ENCODE measurements around the gene ASB1.

ASB1 gene

DNA sequence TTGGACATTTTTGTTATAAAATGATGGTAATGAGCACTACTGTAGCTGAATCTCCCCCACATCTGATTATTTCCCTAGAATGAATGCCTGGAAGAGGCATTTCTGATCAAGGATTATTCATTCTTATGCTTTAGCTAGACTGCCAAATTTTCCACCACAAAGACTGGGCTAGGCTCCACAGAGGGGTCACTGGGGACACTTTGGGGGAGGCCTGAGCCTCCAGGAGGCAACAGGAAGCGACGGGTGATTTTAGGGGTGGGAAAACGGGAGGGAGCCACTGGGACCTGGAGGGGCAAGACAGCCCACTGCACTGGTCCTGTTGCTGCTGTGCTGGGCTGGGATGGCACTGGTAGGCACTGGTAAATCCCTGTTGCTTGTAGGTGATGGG is 2.4 kb upstream of the ASB1 start:
- no peak overlapping the region for H3K27ac ChIP-seq (ENCODE audit: low read length)
- no peaks in the 10 kb centered on the region for H3K27me3 ChIP-seq (ENCODE audit: control insufficient read depth in 1 of 2, insufficient read depth in 2 of 2, low read length in 2 of 2)
- H3K9ac ChIP-seq (ENCODE audit: low read length in 2 of 2) = no peak overlapping the region
- no peaks in the 10 kb centered on the region for H3K9me3 ChIP-seq (ENCODE audit: control insufficient read depth in 2 of 2, low read length in 2 of 2)
- no peaks in the 10 kb centered on the region for H3K36me3 ChIP-seq (ENCODE audit: control insufficient read depth in 2 of 2, insufficient read depth in 2 of 2, low read length in 2 of 2)
- H3K4me3 ChIP-seq (ENCODE audit: low read length in 2 of 2) = no peak overlapping the region
- H3K4me1 ChIP-seq (ENCODE audit: control insufficient read depth, insufficient read depth, low read length) = peaks cover 22% of the 10 kb centered on the region

DNA sequence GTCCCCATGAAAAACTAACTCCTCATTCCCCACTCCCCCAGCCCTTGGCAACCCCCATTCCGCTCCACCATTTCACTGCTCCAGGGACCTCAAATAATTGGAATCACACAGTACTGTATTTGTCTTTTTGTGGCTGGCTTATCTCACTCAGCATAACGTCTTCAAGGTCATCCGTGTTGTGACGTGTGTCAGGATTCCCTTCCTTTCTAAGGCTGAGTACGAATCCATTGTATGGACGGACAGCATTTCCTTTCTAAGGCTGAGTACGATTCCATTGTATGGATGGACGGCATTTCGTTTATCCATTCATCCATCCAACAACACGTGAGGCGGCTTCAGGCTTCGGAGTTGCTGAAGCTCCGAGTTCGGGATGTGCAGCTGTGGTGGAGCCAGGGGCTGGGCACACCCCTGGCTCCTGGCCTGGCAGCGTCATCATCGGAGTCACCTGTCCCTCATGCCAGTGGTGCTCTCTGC is 1.2 kb upstream of the ASB1 start:
- H3K36me3 ChIP-seq (ENCODE audit: control insufficient read depth in 2 of 2, insufficient read depth in 2 of 2, low read length in 2 of 2) = peaks cover 2 to 5% of the 10 kb centered on the region in 2 donors
- H3K27ac ChIP-seq (ENCODE audit: low read length) = no peak overlapping the region
- peaks cover 22% of the 10 kb centered on the region for H3K4me1 ChIP-seq (ENCODE audit: control insufficient read depth, insufficient read depth, low read length)
- H3K27me3 ChIP-seq (ENCODE audit: control insufficient read depth in 1 of 2, insufficient read depth in 2 of 2, low read length in 2 of 2) = no peaks in the 10 kb centered on the region
- H3K4me3 ChIP-seq (ENCODE audit: low read length in 2 of 2) = peak overlapping the region; percentile 92 to 98
- peak overlapping the region in 1 of 2 donors; percentile 83 for H3K9ac ChIP-seq (ENCODE audit: low read length in 2 of 2)
- H3K9me3 ChIP-seq (ENCODE audit: control insufficient read depth in 2 of 2, low read length in 2 of 2) = peaks cover 0 to 5% of the 10 kb centered on the region in 2 donors

DNA sequence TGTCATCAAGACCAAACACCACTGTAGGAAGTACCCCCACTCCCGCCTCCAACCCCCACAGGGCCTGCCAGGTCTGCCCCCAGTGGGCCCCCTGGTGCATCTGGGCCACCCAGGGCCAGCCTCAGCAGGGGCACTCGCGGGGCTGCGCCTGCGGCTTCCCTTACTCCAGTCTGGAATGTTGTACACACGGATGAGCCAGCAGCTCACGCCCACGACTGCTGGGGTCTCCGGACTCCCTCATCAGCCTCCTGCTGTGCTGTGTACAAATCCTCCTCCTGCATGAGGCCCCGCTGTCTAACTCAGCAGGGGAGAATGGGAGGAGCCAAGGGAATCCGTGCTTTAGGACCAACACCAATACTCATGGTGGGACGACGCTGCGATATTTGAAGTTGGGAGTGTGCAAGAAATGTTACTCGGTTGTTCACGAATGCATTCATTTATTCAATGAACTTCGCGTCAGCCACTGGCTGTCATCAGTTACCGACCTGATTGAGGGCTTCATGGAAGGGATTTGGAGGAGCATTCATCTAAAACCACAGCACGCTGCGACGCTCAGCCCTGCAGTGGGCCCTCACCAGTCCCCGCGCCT is 654 bp upstream of the ASB1 start:
- Histone ChIP-seq H3K9ac (ENCODE audit: low read length in 2 of 2) (peak overlapping the region; percentile 83 to 84), H3K36me3 (ENCODE audit: control insufficient read depth in 2 of 2, insufficient read depth in 2 of 2, low read length in 2 of 2) (peaks cover 2 to 8% of the 10 kb centered on the region in 2 donors), H3K4me3 (ENCODE audit: low read length in 2 of 2) (peak overlapping the region; percentile 92 to 98), H3K4me1 (ENCODE audit: control insufficient read depth, insufficient read depth, low read length) (peaks cover 22% of the 10 kb centered on the region), H3K9me3 (ENCODE audit: control insufficient read depth in 2 of 2, low read length in 2 of 2) (peaks cover 0 to 10% of the 10 kb centered on the region in 2 donors), H3K27ac (ENCODE audit: low read length) (peak overlapping the region; percentile 78), H3K27me3 (ENCODE audit: control insufficient read depth in 1 of 2, insufficient read depth in 2 of 2, low read length in 2 of 2) (no peaks in the 10 kb centered on the region)

DNA sequence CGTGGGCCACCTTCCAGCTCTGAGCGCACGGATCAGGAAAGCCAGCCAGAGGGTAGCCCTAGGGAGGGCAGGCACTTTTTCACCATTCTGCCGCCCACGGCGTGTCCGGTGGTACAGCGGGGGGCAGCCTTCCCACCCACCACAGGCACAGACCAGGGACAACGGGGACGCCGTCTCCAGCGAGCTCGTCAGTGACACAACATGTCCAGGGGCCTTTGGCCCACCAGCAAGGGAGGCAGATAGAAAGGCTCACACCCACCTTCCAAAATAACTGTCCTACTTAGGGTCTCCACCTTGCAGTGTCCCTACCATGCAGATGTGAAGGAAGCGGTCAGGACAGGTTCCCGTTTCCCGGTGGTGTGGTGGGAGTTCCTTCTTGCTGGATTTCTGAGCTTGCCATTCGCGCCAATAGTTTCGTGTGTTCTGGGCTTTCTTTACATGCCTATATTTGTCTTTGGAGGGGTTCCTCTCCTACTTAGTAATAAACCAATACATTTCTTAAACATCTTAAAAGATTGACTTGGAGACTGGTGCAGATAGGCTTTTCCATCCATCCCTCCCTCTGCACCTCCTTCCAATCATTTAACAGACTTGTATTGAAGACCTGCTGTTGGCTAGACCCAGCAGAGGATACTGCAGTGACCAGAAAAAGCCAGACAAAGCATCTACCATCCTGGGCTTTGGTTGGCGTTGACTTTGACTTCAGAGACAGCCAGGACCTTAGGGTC is 872 bp downstream of the ASB1 start:
- Histone ChIP-seq H3K4me3 (ENCODE audit: low read length in 2 of 2) (peak overlapping the region; percentile 92 to 98), H3K27ac (ENCODE audit: low read length) (peak overlapping the region; percentile 78)

DNA sequence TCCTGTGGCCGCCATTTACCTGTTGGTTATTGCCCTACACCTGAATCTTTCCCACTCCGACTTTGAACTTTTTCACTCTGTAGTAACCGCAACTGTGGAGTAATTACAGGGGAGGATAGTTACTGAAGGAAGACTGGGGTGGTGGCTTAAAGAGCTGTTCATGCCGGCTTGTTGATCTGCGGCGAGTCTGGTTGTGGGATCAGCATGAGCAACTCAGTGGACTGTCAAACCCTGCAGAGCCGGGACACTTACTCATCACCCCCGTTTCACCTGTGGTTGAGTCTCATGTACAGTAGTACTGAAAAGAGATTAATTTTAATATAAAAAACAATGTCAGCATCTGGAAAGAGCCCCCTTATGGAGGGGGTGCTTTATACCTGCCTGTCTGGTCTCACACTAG is 2.1 kb downstream of the ASB1 start:
- Histone ChIP-seq H3K27me3 (ENCODE audit: control insufficient read depth in 1 of 2, insufficient read depth in 2 of 2, low read length in 2 of 2) (no peaks in the 10 kb centered on the region), H3K9me3 (ENCODE audit: control insufficient read depth in 2 of 2, low read length in 2 of 2) (peaks cover 0 to 10% of the 10 kb centered on the region in 2 donors), H3K9ac (ENCODE audit: low read length in 2 of 2) (no peak overlapping the region), H3K36me3 (ENCODE audit: control insufficient read depth in 2 of 2, insufficient read depth in 2 of 2, low read length in 2 of 2) (peaks cover 7 to 14% of the 10 kb centered on the region in 2 donors), H3K4me1 (ENCODE audit: control insufficient read depth, insufficient read depth, low read length) (peaks cover 25% of the 10 kb centered on the region), H3K27ac (ENCODE audit: low read length) (no peak overlapping the region), H3K4me3 (ENCODE audit: low read length in 2 of 2) (peak overlapping the region in 1 of 2 donors; percentile 15)

More for the DNA sequence above, 872 bp downstream of the ASB1 start:
- peaks cover 2 to 8% of the 10 kb centered on the region in 2 donors for H3K36me3 ChIP-seq (ENCODE audit: control insufficient read depth in 2 of 2, insufficient read depth in 2 of 2, low read length in 2 of 2)
- peak overlapping the region; percentile 83 to 84 for H3K9ac ChIP-seq (ENCODE audit: low read length in 2 of 2)
- H3K4me1 ChIP-seq (ENCODE audit: control insufficient read depth, insufficient read depth, low read length) = peaks cover 25% of the 10 kb centered on the region
- H3K9me3 ChIP-seq (ENCODE audit: control insufficient read depth in 2 of 2, low read length in 2 of 2) = peaks cover 0 to 10% of the 10 kb centered on the region in 2 donors
- no peaks in the 10 kb centered on the region for H3K27me3 ChIP-seq (ENCODE audit: control insufficient read depth in 1 of 2, insufficient read depth in 2 of 2, low read length in 2 of 2)

DNA sequence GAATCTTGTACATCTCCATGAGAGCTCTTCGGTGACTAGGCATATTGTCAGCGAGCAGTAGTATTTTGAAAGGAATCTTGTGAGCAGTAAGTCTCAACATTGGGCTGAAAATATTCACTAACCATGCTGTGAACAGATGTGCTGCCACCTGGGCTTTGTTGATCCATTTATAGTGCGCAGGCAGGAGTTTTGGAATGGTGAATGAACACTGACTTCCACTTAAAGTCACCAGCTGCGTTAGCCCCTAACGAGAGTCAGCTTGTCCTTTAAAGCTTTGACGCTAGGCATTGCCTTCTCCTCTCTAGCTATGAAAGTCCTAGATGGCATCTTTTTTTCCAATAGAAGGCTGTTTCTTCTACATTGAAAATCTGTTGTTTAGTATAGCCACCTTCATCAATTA is 4.1 kb downstream of the ASB1 start:
- Histone ChIP-seq H3K9ac (ENCODE audit: low read length in 2 of 2) (no peak overlapping the region), H3K4me1 (ENCODE audit: control insufficient read depth, insufficient read depth, low read length) (peaks cover 22% of the 10 kb centered on the region)

DNA sequence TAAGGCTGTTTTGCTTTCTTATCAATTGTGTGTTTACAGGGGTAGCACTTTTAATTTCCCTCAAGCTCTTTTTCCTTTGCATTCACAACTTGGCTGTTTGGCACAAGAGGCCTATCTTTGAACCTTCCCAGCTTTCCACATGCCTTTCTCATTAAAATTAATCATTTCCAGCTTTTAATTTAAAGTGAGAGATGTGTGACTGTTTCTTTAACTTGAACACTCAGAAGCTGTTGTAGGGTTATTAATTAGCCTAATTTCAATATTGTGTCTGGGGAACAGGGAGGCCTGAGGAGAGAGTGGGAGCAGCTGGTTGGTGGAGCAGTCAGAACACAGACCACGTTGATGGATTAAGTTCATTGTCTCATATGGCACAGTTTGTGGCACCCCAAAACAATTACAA is 4.7 kb downstream of the ASB1 start:
- no peaks in the 10 kb centered on the region for H3K27me3 ChIP-seq (ENCODE audit: control insufficient read depth in 1 of 2, insufficient read depth in 2 of 2, low read length in 2 of 2)
- no peak overlapping the region for H3K9ac ChIP-seq (ENCODE audit: low read length in 2 of 2)
- no peak overlapping the region for H3K4me3 ChIP-seq (ENCODE audit: low read length in 2 of 2)
- peaks cover 13 to 33% of the 10 kb centered on the region in 2 donors for H3K36me3 ChIP-seq (ENCODE audit: control insufficient read depth in 2 of 2, insufficient read depth in 2 of 2, low read length in 2 of 2)
- H3K9me3 ChIP-seq (ENCODE audit: control insufficient read depth in 2 of 2, low read length in 2 of 2) = peaks cover 0 to 10% of the 10 kb centered on the region in 2 donors
- H3K4me1 ChIP-seq (ENCODE audit: control insufficient read depth, insufficient read depth, low read length) = peaks cover 18% of the 10 kb centered on the region
- no peak overlapping the region for H3K27ac ChIP-seq (ENCODE audit: low read length)

More for the DNA sequence above, 4.1 kb downstream of the ASB1 start:
- no peaks in the 10 kb centered on the region for H3K27me3 ChIP-seq (ENCODE audit: control insufficient read depth in 1 of 2, insufficient read depth in 2 of 2, low read length in 2 of 2)
- H3K9me3 ChIP-seq (ENCODE audit: control insufficient read depth in 2 of 2, low read length in 2 of 2) = peaks cover 0 to 10% of the 10 kb centered on the region in 2 donors
- no peak overlapping the region for H3K4me3 ChIP-seq (ENCODE audit: low read length in 2 of 2)
- H3K27ac ChIP-seq (ENCODE audit: low read length) = no peak overlapping the region
- peaks cover 13 to 31% of the 10 kb centered on the region in 2 donors for H3K36me3 ChIP-seq (ENCODE audit: control insufficient read depth in 2 of 2, insufficient read depth in 2 of 2, low read length in 2 of 2)

DNA sequence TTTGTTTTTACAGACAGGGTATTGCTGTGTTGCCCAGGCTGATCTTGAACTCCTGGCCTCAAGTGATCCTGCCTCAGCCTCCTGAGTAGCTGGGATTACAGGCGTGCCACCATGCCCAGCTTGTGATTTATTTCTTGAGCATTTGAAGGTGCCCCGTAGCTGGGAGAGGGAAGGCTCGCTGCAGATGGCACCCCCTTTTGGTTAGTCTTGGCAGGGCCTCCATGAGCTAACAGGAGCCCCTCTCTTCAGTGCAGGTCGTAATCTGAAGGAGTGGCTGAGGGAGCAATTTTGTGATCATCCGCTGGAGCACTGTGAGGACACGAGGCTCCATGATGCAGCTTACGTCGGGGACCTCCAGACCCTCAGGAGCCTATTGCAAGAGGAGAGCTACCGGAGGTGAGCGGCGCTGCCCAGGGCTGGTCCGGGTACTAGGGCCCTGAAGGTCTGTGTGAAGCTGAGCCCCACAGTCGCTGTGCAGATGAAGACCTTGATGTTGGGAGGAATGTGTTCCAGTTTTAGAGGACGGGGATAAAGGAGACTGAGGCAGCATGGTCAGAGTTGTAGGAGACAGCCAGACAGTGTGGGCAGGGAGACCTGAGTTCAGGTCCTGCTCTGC is 6.7 kb downstream of the ASB1 start:
- Histone ChIP-seq H3K4me1 (ENCODE audit: control insufficient read depth, insufficient read depth, low read length) (peaks cover 5% of the 10 kb centered on the region), H3K27me3 (ENCODE audit: control insufficient read depth in 1 of 2, insufficient read depth in 2 of 2, low read length in 2 of 2) (no peaks in the 10 kb centered on the region), H3K4me3 (ENCODE audit: low read length in 2 of 2) (no peak overlapping the region), H3K36me3 (ENCODE audit: control insufficient read depth in 2 of 2, insufficient read depth in 2 of 2, low read length in 2 of 2) (peaks cover 13 to 37% of the 10 kb centered on the region in 2 donors), H3K9ac (ENCODE audit: low read length in 2 of 2) (no peak overlapping the region), H3K9me3 (ENCODE audit: control insufficient read depth in 2 of 2, low read length in 2 of 2) (peaks cover 0 to 10% of the 10 kb centered on the region in 2 donors), H3K27ac (ENCODE audit: low read length) (no peak overlapping the region)

DNA sequence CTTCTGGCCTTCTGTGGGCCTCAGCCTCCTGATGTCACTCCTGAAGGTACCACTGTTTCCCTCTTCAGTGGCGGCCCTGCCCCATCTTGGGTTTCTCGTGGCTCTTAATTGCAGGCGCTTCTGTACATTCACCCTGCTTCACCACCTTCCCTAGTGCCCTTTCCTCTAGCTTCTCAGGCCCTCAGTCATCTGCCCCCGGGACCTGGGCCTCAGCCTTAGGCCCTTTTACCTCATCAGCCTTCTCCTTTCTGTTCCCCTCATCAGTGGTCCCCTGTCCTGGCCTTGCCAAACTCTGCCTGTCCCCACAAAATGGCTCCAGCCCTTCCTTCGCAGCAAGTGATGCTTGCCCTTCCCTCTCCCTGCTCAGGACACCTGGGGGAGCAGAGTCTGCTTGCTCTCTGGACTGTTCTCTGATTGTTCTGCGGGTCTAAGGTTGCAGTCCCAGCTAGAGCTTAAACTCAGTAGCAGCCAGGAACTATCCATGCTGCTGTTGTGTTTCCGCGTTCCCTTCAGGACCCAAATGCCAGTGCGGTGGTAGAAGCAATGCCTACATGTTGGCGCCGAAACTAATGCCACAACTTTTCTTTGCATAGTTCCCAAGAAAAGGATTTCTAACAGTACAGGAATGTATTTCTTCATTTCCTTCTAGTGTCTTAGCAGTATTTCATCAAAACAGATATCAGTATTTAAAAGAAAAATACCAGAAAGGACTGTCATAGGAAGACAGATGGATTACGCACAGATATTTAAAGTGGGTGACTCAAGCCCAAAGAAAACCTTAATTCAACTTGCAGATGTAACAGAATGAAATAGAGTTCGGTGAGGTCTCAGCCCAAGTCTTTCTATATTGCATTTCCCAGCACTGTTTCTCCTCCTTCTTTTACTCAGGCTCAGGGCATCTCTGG is 7.5 kb downstream of the ASB1 start:
- no peaks in the 10 kb centered on the region for H3K27me3 ChIP-seq (ENCODE audit: control insufficient read depth in 1 of 2, insufficient read depth in 2 of 2, low read length in 2 of 2)

More for the DNA sequence above, 7.5 kb downstream of the ASB1 start:
- Histone ChIP-seq H3K36me3 (ENCODE audit: control insufficient read depth in 2 of 2, insufficient read depth in 2 of 2, low read length in 2 of 2) (peaks cover 13 to 38% of the 10 kb centered on the region in 2 donors), H3K27ac (ENCODE audit: low read length) (no peak overlapping the region), H3K4me3 (ENCODE audit: low read length in 2 of 2) (no peak overlapping the region), H3K9ac (ENCODE audit: low read length in 2 of 2) (no peak overlapping the region), H3K9me3 (ENCODE audit: control insufficient read depth in 2 of 2, low read length in 2 of 2) (peaks cover 0 to 10% of the 10 kb centered on the region in 2 donors), H3K4me1 (ENCODE audit: control insufficient read depth, insufficient read depth, low read length) (peaks cover 2% of the 10 kb centered on the region)
